ENCODE data around the gene FGD4. TPM values are rescaled to one million over a fixed set of nuclear protein-coding genes. Genes with fewer than 3 reads are reported as not detected.

Gene FGD4
- total and polyA plus RNA-seq, 3 experiments from 2014 or later: 0.64 to 1.4 (median 1.4) TPM

DNA sequence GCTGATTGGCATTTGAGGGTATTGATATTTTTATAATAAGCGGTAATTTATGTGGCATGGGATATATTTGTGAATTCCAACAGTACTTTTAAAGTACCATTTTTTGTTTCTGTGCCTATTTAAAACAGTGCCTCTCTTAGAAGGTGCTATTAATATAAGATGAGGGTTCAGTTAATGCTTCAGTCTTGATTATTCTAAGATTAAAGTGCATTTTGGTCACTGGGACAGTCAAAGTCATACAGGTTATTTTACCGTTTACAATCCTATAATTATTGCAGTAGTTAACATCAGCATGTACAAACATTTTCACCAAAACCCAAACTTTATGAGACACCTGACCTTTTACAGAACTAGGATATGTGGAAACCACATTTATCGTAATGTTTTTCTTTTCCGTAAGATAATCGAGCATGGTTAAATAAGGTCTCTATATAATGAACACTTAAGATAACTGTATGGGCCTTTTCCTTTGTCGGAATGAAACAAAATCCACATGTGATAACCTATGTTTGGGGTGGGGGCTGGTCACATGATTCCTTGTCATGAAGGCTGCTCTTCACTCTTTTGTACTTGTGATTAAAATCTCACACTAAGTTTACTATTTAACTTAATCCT, 242.0 kb downstream of the FGD4 start:
- Histone ChIP-seq H3K4me1 (ENCODE audit: insufficient read depth, low read length) (no peaks in the 10 kb centered on the region), H3K36me3 (ENCODE audit: insufficient read depth, low read length) (no peaks in the 10 kb centered on the region), H3K9me3 (ENCODE audit: low read length) (no peaks in the 10 kb centered on the region), H3K27me3 (ENCODE audit: insufficient read depth, low read length, poor library complexity, severe bottlenecking) (no peaks in the 10 kb centered on the region), H3K27ac (ENCODE audit: low read depth, low read length) (no peak overlapping the region), H3K4me3 (ENCODE audit: low read length) (no peak overlapping the region)
- no peaks in the 10 kb centered on the region for H3K4me1 Mint-ChIP-seq
- no peak for DNase-seq
- H3K36me3 Mint-ChIP-seq: no peaks in the 10 kb centered on the region
- no peak overlapping the region for H3K4me3 Mint-ChIP-seq
- H3K27ac Mint-ChIP-seq: no peak overlapping the region
- CTCF ChIA-PET: no interaction called here
- H3K9me3 Mint-ChIP-seq: peaks cover 0 to 3% (median 0%) of the 10 kb centered on the region in 5 donors
- POLR2A ChIA-PET: no interaction called here
- no peaks in the 10 kb centered on the region for H3K27me3 Mint-ChIP-seq

DNA sequence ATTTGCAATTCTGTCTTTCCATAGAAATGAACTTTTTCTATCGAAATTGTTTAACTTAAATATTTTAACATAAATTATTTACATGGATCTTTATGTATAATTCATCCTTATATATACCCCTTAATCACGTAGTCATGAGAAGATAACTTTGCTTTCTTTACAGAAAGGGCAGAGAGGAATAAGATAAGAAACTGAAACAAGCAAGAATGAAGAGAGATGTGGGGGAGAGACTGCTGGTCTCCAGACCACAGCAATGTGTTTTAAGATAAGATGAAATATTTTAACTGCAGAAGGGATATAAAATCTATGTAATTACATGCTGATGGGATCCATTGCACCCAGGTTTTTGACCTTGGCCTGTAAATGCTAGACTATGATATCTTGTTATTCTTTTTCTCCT, 245.1 kb downstream of the FGD4 start:
- H3K36me3 Mint-ChIP-seq: no peaks in the 10 kb centered on the region
- Histone ChIP-seq H3K4me3 (ENCODE audit: low read length) (no peak overlapping the region), H3K27ac (ENCODE audit: low read depth, low read length) (no peak overlapping the region), H3K36me3 (ENCODE audit: insufficient read depth, low read length) (no peaks in the 10 kb centered on the region), H3K9me3 (ENCODE audit: low read length) (no peaks in the 10 kb centered on the region), H3K27me3 (ENCODE audit: insufficient read depth, low read length, poor library complexity, severe bottlenecking) (no peaks in the 10 kb centered on the region), H3K4me1 (ENCODE audit: insufficient read depth, low read length) (no peaks in the 10 kb centered on the region)
- no peaks in the 10 kb centered on the region for H3K4me1 Mint-ChIP-seq
- POLR2A ChIA-PET: no interaction called here
- H3K27me3 Mint-ChIP-seq: peaks cover 0 to 2% of the 10 kb centered on the region in 2 donors
- no peak overlapping the region for H3K27ac Mint-ChIP-seq
- no peaks in the 10 kb centered on the region for H3K9me3 Mint-ChIP-seq
- CTCF ChIA-PET: no interaction called here
- no peak overlapping the region for H3K4me3 Mint-ChIP-seq
- DNase-seq: no peak

- Histone ChIP-seq H3K4me1 (ENCODE audit: insufficient read depth, low read length) (no peaks in the 10 kb centered on the region), H3K9me3 (ENCODE audit: low read length) (no peaks in the 10 kb centered on the region), H3K36me3 (ENCODE audit: insufficient read depth, low read length) (no peaks in the 10 kb centered on the region), H3K27me3 (ENCODE audit: insufficient read depth, low read length, poor library complexity, severe bottlenecking) (no peaks in the 10 kb centered on the region), H3K27ac (ENCODE audit: low read depth, low read length) (no peak overlapping the region), H3K4me3 (ENCODE audit: low read length) (no peak overlapping the region)
- CTCF ChIA-PET: interaction anchor here (1.7 kb wide), 1 partner anchor 10 kb away, joined by 5 read pairs; no protein-coding TSS in a partner anchor
- H3K4me1 Mint-ChIP-seq: no peaks in the 10 kb centered on the region
- H3K4me3 Mint-ChIP-seq: no peak overlapping the region
- H3K36me3 Mint-ChIP-seq: no peaks in the 10 kb centered on the region
- peak overlapping the region in 1 of 8 donors; percentile 21 for H3K27ac Mint-ChIP-seq
- H3K9me3 Mint-ChIP-seq: no peaks in the 10 kb centered on the region
- no peak for DNase-seq
- POLR2A ChIA-PET: no interaction called here
- H3K27me3 Mint-ChIP-seq: peaks cover 0 to 2% of the 10 kb centered on the region in 2 donors
These were observed 247.9 kb downstream of the FGD4 start for GRCh38 chr12:32647275-32647674.

DNA sequence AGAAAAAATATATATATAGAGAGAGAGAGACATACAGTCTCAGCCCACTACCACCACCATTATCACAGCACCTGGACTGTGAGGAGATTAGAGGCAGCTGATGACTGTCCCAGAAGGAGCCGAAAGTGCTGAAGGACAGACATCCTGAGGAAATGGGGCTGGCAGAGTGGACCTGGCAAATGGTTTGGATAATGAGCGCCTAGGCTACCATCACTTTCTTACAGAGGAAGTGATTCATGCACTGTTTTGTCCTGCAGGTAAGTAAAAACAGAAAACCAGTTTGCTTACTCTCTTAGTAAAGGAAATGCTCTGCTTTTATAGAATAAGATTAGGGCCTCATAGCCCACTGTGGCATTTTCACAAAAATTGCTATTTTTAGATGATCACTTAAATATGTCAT, 251.2 kb downstream of the FGD4 start:
- Mint-ChIP-seq H3K4me3 (no peak overlapping the region), H3K4me1 (no peaks in the 10 kb centered on the region), H3K27me3 (peaks cover 0 to 2% of the 10 kb centered on the region in 2 donors), H3K36me3 (no peaks in the 10 kb centered on the region), H3K27ac (no peak overlapping the region), H3K9me3 (no peaks in the 10 kb centered on the region)
- H3K4me3 ChIP-seq (ENCODE audit: low read length): no peak overlapping the region
- H3K9me3 ChIP-seq (ENCODE audit: low read length): no peaks in the 10 kb centered on the region
- ChIA-PET CTCF (no interaction called here), POLR2A (no interaction called here)
- H3K36me3 ChIP-seq (ENCODE audit: insufficient read depth, low read length): no peaks in the 10 kb centered on the region
- no peaks in the 10 kb centered on the region for H3K27me3 ChIP-seq (ENCODE audit: insufficient read depth, low read length, poor library complexity, severe bottlenecking)
- no peaks in the 10 kb centered on the region for H3K4me1 ChIP-seq (ENCODE audit: insufficient read depth, low read length)
- DNase-seq: no peak
- H3K27ac ChIP-seq (ENCODE audit: low read depth, low read length): no peak overlapping the region

- Mint-ChIP-seq H3K36me3 (no peaks in the 10 kb centered on the region), H3K27ac (no peak overlapping the region), H3K27me3 (peaks cover 0 to 5% of the 10 kb centered on the region in 2 donors), H3K9me3 (no peaks in the 10 kb centered on the region), H3K4me3 (no peak overlapping the region), H3K4me1 (no peaks in the 10 kb centered on the region)
- H3K27ac ChIP-seq (ENCODE audit: low read depth, low read length): no peak overlapping the region
- no peaks in the 10 kb centered on the region for H3K4me1 ChIP-seq (ENCODE audit: insufficient read depth, low read length)
- ChIA-PET CTCF (no interaction called here), POLR2A (no interaction called here)
- no peaks in the 10 kb centered on the region for H3K27me3 ChIP-seq (ENCODE audit: insufficient read depth, low read length, poor library complexity, severe bottlenecking)
- DNase-seq: no peak
- no peaks in the 10 kb centered on the region for H3K9me3 ChIP-seq (ENCODE audit: low read length)
- H3K4me3 ChIP-seq (ENCODE audit: low read length): no peak overlapping the region
- no peaks in the 10 kb centered on the region for H3K36me3 ChIP-seq (ENCODE audit: insufficient read depth, low read length)
These were observed 252.0 kb downstream of the FGD4 start for GRCh38 chr12:32651151-32651955.

GRCh38 chr12:32651956-32652210, 252.5 kb downstream of the FGD4 start:
- H3K27me3 Mint-ChIP-seq: peaks cover 0 to 5% of the 10 kb centered on the region in 2 donors
- DNase-seq: no peak
- Histone ChIP-seq H3K4me3 (ENCODE audit: low read length) (no peak overlapping the region), H3K9me3 (ENCODE audit: low read length) (no peaks in the 10 kb centered on the region), H3K27me3 (ENCODE audit: insufficient read depth, low read length, poor library complexity, severe bottlenecking) (no peaks in the 10 kb centered on the region), H3K27ac (ENCODE audit: low read depth, low read length) (no peak overlapping the region), H3K36me3 (ENCODE audit: insufficient read depth, low read length) (no peaks in the 10 kb centered on the region), H3K4me1 (ENCODE audit: insufficient read depth, low read length) (no peaks in the 10 kb centered on the region)
- ChIA-PET POLR2A (no interaction called here), CTCF (no interaction called here)
- H3K36me3 Mint-ChIP-seq: no peaks in the 10 kb centered on the region
- no peak overlapping the region for H3K27ac Mint-ChIP-seq
- H3K4me3 Mint-ChIP-seq: no peak overlapping the region
- no peaks in the 10 kb centered on the region for H3K4me1 Mint-ChIP-seq
- no peaks in the 10 kb centered on the region for H3K9me3 Mint-ChIP-seq

- CTCF ChIA-PET: no interaction called here
- Histone ChIP-seq H3K4me1 (ENCODE audit: insufficient read depth, low read length) (no peaks in the 10 kb centered on the region), H3K4me3 (ENCODE audit: low read length) (no peak overlapping the region)
These were observed 260.6 kb downstream of the FGD4 start for GRCh38 chr12:32659908-32660440.

DNA sequence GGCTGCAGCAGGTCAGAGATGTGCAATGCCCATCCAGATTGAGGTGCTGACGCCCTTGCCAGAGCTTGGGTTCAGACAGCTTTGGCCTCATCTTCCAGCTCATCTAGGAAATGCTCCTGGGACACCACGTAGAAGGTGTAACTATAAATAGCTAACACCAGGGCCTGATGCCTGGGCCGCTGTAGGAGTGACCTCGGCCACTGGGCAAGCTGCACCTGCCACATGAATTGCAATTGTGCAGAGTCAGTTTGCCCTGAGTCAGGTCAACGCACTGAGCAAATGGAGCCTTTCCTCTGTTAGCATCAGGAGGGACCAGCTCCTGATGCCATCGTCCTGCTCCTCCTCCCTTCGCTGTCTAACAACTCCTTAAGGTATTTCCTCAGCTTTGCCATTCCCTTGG, 262.3 kb downstream of the FGD4 start:
- no peaks in the 10 kb centered on the region for H3K9me3 ChIP-seq (ENCODE audit: low read length)
- no peak for DNase-seq
- H3K4me3 Mint-ChIP-seq: no peak overlapping the region
- no peaks in the 10 kb centered on the region for H3K36me3 ChIP-seq (ENCODE audit: insufficient read depth, low read length)
- H3K4me1 Mint-ChIP-seq: no peaks in the 10 kb centered on the region
- H3K4me1 ChIP-seq (ENCODE audit: insufficient read depth, low read length): no peaks in the 10 kb centered on the region
- no peak overlapping the region for H3K27ac Mint-ChIP-seq
- no peak overlapping the region for H3K4me3 ChIP-seq (ENCODE audit: low read length)
- ChIA-PET POLR2A (interaction anchor here (0.5 kb wide), 1 partner anchor 16 kb away, joined by 4 read pairs; no protein-coding TSS in a partner anchor), CTCF (no interaction called here)
- H3K36me3 Mint-ChIP-seq: no peaks in the 10 kb centered on the region
- H3K27me3 ChIP-seq (ENCODE audit: insufficient read depth, low read length, poor library complexity, severe bottlenecking): no peaks in the 10 kb centered on the region
- no peak overlapping the region for H3K27ac ChIP-seq (ENCODE audit: low read depth, low read length)
- no peaks in the 10 kb centered on the region for H3K9me3 Mint-ChIP-seq
- H3K27me3 Mint-ChIP-seq: no peaks in the 10 kb centered on the region

More at GRCh38 chr12:32659908-32660440, 260.6 kb downstream of the FGD4 start:
- Histone ChIP-seq H3K27ac (ENCODE audit: low read depth, low read length) (no peak overlapping the region), H3K9me3 (ENCODE audit: low read length) (no peaks in the 10 kb centered on the region), H3K27me3 (ENCODE audit: insufficient read depth, low read length, poor library complexity, severe bottlenecking) (no peaks in the 10 kb centered on the region), H3K36me3 (ENCODE audit: insufficient read depth, low read length) (no peaks in the 10 kb centered on the region)
- H3K36me3 Mint-ChIP-seq: no peaks in the 10 kb centered on the region
- H3K4me1 Mint-ChIP-seq: no peaks in the 10 kb centered on the region
- H3K4me3 Mint-ChIP-seq: no peak overlapping the region
- no peak for DNase-seq
- H3K27me3 Mint-ChIP-seq: peaks cover 0 to 2% of the 10 kb centered on the region in 2 donors
- no peak overlapping the region for H3K27ac Mint-ChIP-seq
- POLR2A ChIA-PET: no interaction called here
- no peaks in the 10 kb centered on the region for H3K9me3 Mint-ChIP-seq

Data from CD8-positive, alpha-beta memory T cell (primary cell).